CD4-positive, alpha-beta T cell treated with Interleukin-2 at 100 ng/mL for 4 hours (primary cell): ENCODE data around the gene FRAS1.
"Not testable (repeated sequence)": the region's sequence is repeated elsewhere in the genome, so short reads cannot be mapped to it uniquely, and the experiment has no call there.

ENCODE experiments used
- DNase-seq: peaks from one replicate; pipeline ENCODE4 v3.0.0-alpha.2; 2020; ENCODE audit warnings: low spot score

Gene FRAS1

DNA sequence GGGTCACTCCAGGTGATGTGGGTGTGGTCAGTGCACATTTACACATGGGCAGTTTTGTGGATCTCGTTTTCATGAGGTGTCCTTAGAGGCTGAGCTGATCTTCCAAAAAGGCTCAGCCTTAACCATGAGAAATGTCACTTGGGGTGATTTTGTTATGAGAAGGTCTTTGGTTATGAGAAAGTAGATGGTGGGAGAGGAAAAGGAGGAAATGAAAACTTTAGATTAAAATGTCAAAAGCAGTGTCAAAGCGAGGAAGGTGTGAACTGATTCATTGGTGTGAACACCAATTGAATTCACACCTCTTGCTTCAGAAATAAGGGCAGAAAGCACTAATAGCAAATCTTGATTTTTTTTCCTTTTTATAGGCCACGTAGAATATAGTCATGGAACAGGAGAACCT, 394.3 kb downstream of the FRAS1 start:
- DNase-seq: no peak

DNA sequence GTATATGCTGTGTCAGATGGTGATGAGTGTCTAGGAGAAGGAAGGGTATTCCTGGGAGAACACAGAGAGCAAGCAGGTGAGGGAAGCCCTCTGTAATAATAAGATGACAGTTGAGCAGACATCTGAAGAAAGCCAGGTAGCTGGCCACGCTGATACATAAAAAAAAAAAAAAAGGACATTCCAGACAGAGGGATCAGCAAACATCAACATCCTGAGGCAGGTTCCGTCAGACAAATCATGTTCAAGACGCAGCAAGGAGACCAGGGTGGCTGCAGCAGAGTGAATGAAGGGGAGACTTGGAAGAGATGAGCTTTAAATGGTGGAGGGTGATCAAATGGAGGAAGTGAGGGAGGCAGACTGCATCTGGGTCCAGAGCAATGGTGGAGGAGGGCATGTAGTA, 396.9 kb downstream of the FRAS1 start:
- DNase-seq: no peak

DNA sequence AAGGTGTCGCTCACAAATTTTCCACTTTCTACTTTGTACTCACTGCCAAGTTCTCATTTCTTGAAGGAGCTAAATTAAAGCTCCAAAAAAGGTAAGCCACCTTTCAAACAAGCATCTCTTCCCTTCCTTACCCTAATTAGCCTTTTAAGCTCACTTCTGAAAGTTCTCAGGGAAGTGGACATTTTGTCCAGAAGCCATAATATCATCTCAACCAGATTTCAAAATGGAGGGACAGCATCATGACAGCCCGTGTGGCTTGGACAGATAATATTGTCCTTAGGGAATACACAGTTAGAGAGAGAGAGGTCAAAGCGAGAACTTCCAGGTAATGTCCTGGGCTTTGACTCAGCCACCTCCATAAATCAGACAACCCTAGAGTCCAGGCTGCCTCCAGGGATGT, 400.6 kb downstream of the FRAS1 start:
- no peak for DNase-seq

DNA sequence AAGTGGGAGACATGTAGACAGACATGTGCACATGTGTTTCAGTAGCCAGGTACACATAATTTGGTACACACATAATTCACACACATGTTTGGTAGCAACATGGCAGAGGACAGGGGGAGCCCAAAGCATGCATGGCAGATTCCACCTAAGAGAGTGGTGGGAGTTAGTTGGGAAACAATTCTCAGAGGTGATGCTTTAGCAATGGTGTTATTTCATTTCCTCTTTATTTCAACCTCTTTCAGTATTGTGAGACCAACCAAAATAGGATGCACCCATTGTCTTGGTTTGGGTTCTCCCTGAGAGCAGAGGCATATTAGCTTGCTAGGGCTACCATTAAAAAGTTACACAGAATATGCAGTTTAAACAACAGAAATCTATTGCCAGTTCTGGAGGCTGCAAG, 402.2 kb downstream of the FRAS1 start:
- no peak for DNase-seq

DNA sequence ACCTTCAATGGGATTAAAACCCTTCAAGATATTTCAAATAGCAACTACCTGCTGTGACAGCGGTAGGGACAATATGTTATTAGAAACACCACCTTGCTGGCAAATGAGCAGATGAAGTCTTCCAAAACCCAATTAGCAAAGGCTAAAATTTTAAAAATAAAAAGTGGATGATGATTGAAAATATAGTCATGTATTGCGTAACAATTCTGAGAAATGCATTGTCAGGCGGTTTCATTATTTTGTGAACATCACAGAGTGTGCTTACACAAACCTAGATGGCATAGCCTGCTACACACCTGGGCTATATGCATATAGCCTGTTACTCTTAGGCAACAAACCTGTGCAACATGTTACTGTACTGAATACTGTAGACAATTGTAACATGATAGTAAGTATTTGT, 403.2 kb downstream of the FRAS1 start:
- no peak for DNase-seq

DNA sequence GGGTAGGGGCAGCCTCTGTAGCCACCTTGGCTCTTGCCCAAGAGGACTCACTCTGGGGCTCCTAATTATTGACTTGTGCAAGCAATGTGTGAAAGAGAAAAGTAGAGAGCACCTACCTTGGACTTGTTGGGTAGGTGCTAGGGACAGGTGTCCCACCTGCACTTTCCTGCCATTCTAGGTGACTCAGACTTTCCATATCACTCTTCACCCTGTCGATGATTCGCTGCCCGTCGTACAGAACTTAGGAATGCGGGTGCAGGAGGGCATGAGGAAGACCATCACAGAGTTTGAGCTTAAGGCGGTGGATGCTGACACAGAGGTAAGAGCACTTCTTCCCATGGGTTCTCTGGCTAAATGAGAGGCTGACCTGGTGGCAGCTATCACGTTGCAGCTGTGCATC, 407.1 kb downstream of the FRAS1 start:
- no peak for DNase-seq

DNA sequence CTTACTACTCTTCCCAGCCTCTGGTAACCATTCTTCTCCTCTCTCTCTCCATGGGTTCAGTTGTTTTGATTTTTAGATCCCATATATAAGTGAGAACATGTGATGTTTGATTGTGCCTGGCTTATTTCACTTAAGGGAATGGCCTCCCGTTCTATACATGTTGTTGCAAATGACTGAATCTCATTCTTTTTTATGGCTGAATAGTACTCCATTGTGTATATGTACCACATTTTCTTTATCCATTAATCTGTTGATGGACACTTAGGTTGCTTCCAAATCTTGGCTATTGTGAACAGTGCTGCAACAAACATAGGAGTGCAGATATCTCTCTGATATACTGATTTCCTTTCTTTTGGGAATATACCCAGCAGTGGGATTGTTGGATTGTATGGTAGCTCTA, 410.1 kb downstream of the FRAS1 start:
- DNase-seq: not testable (repeated sequence)

DNA sequence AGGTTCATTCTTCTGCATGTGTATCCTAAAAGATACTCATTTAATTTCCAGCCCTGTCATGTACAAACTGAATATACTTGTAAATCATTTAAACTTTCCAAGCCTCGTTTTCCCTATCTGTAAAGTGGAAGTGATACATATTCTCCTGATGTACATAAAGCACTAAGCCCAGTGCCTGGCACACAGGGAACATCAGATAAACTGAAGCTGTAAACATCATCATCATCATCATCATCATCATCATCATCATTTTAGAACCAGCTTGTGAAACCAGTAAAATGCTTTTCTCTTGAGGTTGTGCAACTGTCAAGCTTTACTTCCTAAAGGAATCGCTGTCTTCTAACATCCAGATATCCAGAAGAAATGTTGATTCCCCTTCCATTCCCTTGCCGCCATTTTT, 411.1 kb downstream of the FRAS1 start:
- no peak for DNase-seq

DNA sequence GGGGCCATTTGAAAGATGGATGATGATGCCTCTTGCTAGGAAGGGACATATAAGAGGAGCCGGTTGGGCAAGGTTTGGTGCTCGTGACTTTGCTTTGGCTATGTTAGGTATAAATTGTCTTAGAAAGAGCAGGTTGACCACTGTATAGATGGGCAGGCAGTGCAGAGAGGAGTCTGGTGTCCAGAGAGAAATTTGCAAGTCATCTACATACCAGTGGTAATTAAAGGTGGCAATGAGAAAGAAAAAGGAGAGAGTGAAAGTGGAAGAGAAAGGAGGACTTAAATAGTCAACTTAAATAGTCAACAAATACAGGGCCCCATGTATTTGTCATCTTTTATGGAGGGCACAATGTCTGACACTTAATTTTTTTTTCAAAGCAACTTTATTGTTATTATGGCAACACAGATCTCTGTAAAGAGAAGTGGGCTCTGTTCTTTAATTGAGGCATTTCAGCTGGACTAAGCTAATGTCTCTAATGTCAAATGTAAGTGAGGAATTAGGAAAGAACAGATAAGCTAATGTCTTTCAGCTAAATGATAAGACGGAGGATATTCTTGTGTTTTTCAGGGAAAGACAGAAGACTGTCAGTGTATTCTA, 419.1 kb downstream of the FRAS1 start:
- DNase-seq: no peak

DNA sequence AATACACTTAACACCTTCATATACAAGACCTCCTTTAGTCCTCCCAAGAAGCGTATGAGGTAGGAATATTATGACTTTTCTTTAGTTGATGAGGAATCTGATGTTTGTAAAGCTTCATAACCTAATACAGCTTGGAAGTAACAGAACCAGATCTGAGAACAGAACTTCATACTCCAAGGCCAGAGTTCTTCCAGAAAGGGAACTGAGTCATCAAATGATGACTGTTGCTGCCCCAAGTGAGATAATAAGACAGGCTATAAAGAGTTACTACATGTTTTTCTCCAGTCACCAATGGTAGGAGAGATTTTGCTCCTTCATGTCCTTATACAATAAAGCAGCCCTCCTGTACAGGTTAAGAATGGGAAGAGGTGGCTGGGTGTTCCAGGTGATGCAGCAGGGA, 420.2 kb downstream of the FRAS1 start:
- no peak for DNase-seq

DNA sequence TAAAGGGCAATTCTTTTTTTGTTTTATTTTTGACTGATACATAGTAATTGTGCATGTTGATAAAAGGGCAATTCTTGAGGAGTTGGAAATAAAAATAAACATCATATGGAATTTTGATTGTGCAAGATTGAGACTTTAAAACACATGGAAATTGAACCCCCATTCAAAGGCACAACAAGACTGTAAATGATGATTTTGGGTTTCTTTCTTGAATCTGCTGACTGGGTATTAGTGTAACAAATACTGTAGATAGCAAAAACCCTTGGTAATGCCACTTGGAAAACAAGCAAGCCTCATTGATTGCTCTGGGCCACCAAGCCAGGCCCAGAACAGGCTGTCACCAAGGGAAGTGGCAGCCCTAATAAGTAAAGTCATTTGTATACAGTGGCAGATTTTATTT, 421.4 kb downstream of the FRAS1 start:
- no peak for DNase-seq

DNA sequence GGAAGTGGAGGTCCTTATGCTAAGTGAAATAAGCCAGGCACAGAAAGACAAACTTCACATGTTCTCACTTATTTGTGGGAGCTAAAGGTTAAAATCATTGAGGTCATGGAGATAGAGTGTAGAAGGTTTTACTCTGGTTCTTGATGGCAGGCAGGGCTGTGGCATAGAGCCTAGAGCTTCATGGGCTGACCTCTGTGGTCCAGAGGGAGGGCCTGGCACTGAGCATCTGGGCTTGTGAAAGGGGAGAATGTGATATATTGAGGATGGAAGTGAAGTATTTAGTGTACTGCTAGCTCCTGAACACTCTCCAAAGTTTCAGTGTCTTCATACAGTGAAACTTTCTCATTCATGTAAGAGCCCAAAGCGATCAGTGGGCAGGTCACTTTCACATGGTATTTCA, 423.2 kb downstream of the FRAS1 start:
- no peak for DNase-seq

DNA sequence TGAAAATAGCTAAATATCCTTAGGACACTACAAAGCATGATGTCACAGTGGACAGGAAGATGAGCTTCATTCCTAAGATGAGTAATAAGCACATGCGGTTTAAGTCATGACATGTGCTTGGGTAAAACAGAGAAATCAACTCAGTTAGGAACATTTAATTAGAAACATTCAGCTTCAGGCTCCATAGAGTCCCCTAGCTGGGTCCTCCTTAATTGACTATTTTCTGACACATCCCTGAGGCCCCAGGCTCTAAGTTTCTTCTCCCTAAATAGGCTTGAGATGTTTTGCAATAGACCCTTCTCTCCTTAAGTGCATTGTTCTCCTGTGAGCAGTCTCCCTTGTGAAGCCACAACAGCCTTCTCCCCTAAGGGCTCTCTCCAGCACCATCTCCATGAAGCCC, 424.1 kb downstream of the FRAS1 start:
- DNase-seq: no peak

DNA sequence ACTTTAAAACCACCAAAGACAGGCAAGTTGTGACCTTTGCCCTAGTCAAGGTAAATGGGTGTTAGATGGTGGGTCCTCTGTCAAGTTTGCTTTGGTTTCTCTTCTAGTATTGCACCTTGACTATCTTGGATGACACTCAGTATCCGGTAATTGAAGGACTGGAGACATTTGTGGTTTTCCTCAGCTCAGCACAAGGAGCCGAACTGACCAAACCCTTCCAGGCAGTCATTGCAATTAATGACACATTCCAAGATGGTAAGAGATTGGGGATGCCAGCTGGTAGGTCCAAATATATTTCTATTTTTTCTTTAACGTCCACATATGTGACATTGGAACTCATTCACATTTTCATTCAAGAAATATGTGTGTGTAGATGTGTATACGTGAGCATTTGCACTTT, 425.2 kb downstream of the FRAS1 start:
- DNase-seq: no peak

DNA sequence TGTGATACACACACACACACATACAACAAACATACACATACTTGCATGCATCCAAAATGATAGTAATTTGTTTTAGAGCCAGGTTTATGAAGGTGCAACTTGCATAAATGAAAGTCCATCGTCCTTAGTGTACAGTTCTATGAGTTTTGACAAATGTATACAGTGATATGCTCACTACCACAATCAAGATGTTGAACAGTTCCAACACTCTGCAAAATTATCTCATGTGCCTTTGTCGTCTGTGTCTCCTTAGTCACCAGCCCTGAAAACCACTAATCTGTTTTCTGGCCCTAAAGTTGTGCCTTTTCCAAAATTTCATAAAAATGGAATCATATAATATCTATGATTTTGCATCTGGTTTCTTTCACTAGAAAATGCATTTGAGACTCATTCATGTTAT, 426.7 kb downstream of the FRAS1 start:
- no peak for DNase-seq

DNA sequence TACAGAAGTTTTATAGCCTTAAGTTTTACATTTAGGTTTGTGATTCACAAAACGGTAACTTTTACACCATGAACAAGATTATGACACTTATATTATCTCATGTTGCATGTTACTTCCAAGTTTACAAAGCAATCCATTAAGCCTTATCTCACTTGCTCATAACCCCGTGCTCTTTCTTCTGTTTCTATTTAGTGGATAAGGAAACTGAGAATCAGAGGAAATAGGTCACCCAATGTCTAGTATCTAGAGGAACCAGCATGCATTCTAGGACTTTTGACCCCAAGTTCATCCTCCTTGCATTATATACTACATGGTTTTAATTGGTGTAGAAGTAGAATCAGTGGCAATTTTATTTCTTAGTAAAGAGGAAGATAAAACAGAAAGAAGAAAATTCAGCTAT, 427.5 kb downstream of the FRAS1 start:
- DNase-seq: no peak

DNA sequence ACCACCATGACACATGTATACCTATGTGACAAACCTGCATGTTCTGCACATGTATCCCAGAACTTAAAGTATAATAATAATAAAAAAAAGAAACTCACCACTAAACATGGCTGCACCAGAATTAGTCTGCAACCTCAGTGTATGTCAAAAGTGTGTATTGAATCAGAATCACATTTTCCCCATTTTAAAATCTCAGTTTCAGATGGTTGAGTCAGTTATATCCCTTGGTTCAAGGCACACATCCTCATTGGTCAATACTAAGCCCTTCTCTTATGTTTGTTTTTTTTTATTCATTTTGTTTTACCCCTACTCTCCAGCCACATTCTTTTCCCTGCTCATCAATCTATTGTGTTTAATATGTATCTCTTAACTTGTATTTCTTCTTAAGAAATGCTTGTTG, 436.6 kb downstream of the FRAS1 start:
- no peak for DNase-seq

DNA sequence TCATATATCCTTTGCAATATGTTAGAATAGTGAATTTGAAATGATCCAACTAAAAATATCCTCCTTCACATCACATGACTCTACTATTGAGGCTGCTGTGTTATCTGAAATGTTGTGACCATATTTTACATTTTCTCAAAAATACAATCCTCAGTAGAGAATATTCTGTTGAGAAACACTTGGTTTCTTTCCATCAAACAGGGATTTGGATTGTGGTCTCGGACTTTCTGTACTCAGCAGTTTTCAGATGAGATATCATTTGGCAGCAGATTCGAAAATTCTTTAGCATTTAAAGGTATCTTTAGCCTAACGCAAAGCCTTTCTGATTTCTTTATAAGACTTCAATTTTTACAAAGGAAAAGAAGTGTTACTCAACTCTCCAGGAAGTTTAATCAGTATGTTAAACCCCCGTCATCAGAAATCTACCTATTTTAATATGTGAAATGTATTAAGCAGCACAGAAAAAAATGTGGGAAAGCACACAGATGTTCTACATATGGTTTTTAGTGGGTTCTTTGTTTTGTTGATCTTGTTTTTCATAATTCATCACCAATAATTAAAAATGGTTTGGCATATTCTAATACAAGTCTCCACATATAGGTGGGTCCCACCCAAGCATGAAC, 439.0 kb downstream of the FRAS1 start:
- no peak for DNase-seq

DNA sequence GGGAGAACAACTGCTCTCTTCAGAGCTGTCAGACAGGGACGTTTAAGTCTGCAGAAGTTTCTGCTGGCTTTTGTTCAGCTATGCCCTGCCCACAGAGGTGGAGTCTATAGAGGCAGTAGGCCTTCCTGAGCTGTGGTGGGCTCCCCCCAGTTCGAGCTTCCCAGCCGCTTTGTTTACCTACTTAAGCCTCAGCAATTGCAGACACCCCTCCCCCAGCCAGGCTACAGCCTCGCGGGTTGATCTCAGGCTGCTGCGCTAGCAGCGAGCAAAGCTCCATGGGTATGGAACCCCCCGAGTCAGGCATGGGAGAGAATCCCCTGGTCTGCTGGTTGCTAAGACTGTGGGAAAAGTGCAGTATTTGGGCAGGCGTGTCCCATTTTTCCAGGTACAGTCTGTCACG, 449.1 kb downstream of the FRAS1 start:
- not testable (repeated sequence) for DNase-seq

DNA sequence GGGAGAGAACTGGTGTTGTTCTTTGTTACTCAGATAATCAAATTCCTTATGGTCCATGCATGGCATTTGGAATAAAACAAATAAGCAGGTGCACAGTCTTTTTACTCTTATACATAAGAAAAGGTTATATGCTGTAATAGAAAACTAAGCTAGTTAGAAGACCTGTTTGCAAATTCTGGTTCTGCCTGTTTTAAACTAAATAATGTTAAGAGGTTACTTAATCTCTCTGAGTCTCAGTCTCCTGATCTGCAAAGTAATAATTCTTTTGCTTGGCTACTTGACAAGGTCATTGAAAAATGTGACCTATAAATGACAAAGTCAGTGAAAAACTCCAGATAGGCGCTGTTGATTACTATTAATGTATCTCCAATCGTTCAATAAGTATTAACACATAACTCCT, 451.9 kb downstream of the FRAS1 start:
- DNase-seq: no peak

DNA sequence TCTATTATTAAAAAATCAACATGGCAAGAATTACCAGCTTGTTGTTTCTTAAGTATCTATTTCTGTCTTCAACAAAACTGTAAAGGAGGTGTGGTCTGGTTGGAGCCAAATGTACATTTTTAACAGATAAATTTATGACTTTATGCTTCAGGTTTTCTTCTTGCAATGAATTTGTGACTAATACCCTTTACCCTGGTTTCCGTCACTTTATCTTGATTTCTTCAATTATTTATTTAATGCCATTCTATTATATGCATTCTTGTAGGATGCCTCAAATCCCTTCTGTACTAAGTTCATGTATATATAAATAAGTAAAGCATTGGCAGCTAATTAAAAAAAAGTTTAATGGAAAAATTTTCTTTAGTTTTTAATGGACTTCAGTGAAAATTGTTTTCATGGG, 453.0 kb downstream of the FRAS1 start:
- no peak for DNase-seq

DNA sequence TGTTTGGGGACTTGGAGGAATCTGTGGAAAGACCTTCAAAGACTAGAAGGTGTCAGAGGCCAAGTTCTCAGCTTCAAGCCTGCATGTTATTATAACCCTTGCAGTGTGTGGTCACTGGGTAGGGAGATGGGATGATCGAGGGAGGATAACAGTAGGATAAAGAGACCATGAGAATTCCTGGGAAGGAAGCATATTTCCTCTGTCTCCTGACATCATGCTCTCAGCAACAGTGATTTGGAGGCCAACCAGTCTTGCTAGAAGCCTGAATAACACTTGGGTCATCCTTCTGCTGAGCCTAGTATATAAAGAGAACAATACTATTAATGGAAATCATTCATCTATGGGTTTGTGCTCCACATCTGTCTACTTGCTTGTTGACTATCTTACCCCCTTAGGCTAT, 453.6 kb downstream of the FRAS1 start:
- no peak for DNase-seq

DNA sequence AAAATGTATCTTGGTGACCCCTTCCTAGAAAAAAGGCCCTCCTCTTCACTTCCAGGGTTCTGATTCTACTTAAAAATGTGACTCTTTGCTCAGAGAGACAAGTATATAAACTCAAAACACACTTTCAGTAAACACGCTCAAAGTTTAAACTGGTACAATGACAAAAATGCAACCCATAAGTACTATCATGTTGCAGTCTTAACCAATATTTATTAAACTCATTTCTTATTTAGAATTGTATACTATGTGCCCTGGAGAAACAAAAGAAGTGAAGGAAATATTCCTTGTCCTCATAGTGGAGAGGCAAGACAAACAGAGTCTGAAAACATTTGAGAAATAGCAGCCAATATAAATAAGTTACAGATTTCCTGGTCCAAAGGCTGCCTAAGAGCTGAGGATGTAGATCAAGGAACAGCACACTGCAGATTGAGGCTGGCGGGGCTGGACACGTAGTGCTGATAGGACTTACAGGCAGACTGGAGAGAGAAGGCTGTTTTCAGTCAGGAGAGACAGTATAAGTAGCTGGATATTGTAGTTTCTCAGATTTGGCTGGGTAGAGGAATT, 455.3 kb downstream of the FRAS1 start:
- no peak for DNase-seq

DNA sequence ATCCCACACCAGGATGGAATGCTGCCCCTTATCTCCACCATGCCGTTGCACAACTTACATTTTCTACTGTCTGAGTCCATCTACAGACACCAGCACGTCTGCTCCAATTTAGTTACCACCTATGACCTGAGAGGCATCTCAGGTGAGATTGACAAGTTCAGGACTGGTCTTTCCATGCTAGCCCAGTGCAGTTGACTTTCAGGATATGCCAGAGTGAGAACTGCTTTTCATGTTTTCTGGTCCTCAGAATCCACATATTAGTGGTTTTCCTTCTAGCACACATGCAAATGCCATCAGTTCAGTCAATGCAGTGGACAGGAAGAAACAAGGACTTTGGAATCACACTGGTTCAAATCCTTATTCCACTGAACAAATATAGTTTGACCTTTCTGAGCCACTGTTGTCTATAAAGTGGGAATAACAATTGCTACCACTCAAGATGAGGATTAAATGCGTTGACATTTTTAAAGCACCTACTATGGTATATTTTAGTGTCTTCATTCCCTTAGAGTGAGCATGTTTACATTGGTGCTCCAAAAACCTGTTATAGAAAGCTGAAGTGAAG, 456.4 kb downstream of the FRAS1 start:
- DNase-seq: no peak
